ENCODE data around the gene BRD4. TPM values are rescaled to one million over a fixed set of nuclear protein-coding genes. Genes with fewer than 3 reads are reported as not detected.

Gene BRD4
- total RNA-seq, 1 experiment from 2014 or later, result 144 TPM

- Histone ChIP-seq H3K4ac (ENCODE audit: low read depth, low read length) (no peak overlapping the region), H4K5ac (ENCODE audit: insufficient read length, low read depth, low read length) (no peak overlapping the region), H3K23ac (ENCODE audit: insufficient read length, low read depth, low read length) (no peak overlapping the region), H2BK15ac (ENCODE audit: low read depth, low read length) (no peak overlapping the region), H4K91ac (ENCODE audit: insufficient read length, low read depth, low read length) (no peak overlapping the region), H3K27me3 (ENCODE audit: insufficient read depth, low read length) (no peaks in the 10 kb centered on the region), H3K9me3 (ENCODE audit: control insufficient read depth, low read depth, low read length) (no peaks in the 10 kb centered on the region), H3K9ac (ENCODE audit: extremely low read depth, insufficient read length, low read length) (no peak overlapping the region), H2AK5ac (ENCODE audit: insufficient read length, low read length) (no peak overlapping the region), H4K20me1 (ENCODE audit: control insufficient read depth, insufficient read depth, insufficient read length) (no peaks in the 10 kb centered on the region), H2BK12ac (ENCODE audit: insufficient read length, low read depth, low read length) (no peak overlapping the region), H3K79me2 (ENCODE audit: insufficient read depth, low read length) (peaks cover 33% of the 10 kb centered on the region; the same call in 1 of the 2 replicates), H3K18ac (ENCODE audit: insufficient read length, low read depth, low read length) (no peak overlapping the region), H2BK120ac (ENCODE audit: low read depth, low read length, poor library complexity, severe bottlenecking) (no peak overlapping the region), H3K23me2 (ENCODE audit: insufficient read length, low read depth, low read length, poor library complexity, severe bottlenecking) (peaks cover 5% of the 10 kb centered on the region), H3K56ac (ENCODE audit: insufficient read length, low read depth, low read length) (no peak overlapping the region), H3K14ac (ENCODE audit: insufficient read depth, low read length) (no peak overlapping the region), H3T11ph (ENCODE audit: low read length) (no peak overlapping the region), H3K4me2 (ENCODE audit: insufficient read depth, insufficient read length, low read length) (no peak overlapping the region), H4K8ac (replicated peaks; ENCODE audit: insufficient read length, low read depth, low read length) (no peak overlapping the region), H3K27ac (ENCODE audit: insufficient read length, low read depth, low read length) (no peak overlapping the region), H2AFZ (ENCODE audit: low read length) (no peak overlapping the region), H2BK20ac (ENCODE audit: low read depth, low read length, poor library complexity, severe bottlenecking) (no peak overlapping the region), H3K79me1 (ENCODE audit: insufficient read depth, low read depth, low read length, poor library complexity, severe bottlenecking) (no peaks in the 10 kb centered on the region), H2BK5ac (ENCODE audit: insufficient read length, low read length) (no peak overlapping the region), H3K4me1 (ENCODE audit: insufficient read depth, low read length) (peaks cover 2% of the 10 kb centered on the region; the same call in 1 of the 2 replicates)
- peaks cover 16 to 17% of the 10 kb centered on the region in 2 experiments for H3K4me1 Mint-ChIP-seq
- no CpG with 5 or more reads among the region's 24 CpGs for WGBS (ENCODE audit: extremely low coverage, insufficient read length, low lambda C conversion rate)
- H3K27me3 Mint-ChIP-seq (ENCODE audit: low read depth), result no peaks in the 10 kb centered on the region; the same call in 1 of the 2 replicates
- TF ChIP-seq CTCF (conservative IDR thresholded peaks at IDR 0.05), result no peak
- H3K9me3 Mint-ChIP-seq, result no peaks in the 10 kb centered on the region; a peak in 1 of 5 replicates
- no peak for DNase-seq
- peak overlapping the region in 2 of 3 experiments; percentile 34 to 82; a peak in 4 of 7 replicates for H3K27ac Mint-ChIP-seq
- H3K36me3 Mint-ChIP-seq (ENCODE audit: insufficient read depth in 1 of 3, low read depth in 3 of 3), result peaks cover 33 to 44% (median 38%) of the 10 kb centered on the region in 3 experiments
- no peak overlapping the region for H3K4me3 Mint-ChIP-seq
Measured at GRCh38 chr19:15374796-15375440, 42.6 kb upstream of the BRD4 start.
